ENCODE data around the gene RHO.

Gene RHO

DNA sequence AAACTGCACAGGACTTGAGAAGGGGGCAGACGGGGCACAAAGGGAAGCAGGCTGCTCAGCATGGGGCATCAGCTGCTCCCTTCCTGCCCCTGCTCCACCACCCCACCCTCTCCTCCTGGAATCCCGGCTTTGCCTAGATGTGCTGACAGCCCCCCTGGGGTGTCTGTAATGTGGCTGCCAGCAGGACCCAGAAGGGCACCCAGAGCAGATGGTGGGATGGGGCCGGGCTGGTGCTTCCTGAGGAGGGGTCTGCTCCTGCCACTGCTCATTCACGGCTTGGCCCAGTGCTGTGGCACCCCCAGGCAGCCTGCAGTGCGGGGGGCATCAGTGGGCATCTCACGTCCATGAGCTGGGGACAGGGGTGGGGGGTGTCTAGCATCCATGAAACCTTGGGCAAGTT lies 24.7 kb downstream of the RHO start:
- no peak overlapping the region for H3K4me3 ChIP-seq (ENCODE audit: low read length)
- TF ChIP-seq, protein P1, sequence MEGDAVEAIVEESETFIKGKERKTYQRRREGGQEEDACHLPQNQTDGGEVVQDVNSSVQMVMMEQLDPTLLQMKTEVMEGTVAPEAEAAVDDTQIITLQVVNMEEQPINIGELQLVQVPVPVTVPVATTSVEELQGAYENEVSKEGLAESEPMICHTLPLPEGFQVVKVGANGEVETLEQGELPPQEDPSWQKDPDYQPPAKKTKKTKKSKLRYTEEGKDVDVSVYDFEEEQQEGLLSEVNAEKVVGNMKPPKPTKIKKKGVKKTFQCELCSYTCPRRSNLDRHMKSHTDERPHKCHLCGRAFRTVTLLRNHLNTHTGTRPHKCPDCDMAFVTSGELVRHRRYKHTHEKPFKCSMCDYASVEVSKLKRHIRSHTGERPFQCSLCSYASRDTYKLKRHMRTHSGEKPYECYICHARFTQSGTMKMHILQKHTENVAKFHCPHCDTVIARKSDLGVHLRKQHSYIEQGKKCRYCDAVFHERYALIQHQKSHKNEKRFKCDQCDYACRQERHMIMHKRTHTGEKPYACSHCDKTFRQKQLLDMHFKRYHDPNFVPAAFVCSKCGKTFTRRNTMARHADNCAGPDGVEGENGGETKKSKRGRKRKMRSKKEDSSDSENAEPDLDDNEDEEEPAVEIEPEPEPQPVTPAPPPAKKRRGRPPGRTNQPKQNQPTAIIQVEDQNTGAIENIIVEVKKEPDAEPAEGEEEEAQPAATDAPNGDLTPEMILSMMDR (IDR thresholded peaks at IDR 0.05; ENCODE audit: insufficient read depth, low read depth, low read length, missing control alignments): no peak
- no peak for DNase-seq (ENCODE audit: low read depth)

DNA sequence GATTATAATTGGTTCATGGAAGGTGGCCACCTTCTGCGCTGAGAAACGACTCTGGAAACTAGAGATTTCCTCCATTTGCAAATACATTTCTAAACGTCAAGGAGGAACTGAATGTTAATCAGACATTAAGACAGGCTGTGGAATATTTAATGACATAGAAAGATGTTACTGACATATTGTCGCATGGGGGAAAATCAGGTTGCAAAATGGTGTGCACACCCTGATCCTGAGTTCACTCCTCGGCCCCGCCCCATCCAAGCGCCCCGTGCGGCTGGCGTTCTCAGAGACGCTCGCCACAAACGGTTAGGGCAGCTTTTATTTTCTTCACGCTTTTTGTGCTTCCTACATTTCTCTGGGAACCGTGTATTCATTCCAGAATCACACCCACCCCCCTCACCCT lies 25.3 kb downstream of the RHO start:
- no peak for DNase-seq (ENCODE audit: low read depth)
- TF ChIP-seq, protein P1 (IDR thresholded peaks at IDR 0.05; ENCODE audit: insufficient read depth, low read depth, low read length, missing control alignments): no peak
- no peak overlapping the region for H3K4me3 ChIP-seq (ENCODE audit: low read length)

DNA sequence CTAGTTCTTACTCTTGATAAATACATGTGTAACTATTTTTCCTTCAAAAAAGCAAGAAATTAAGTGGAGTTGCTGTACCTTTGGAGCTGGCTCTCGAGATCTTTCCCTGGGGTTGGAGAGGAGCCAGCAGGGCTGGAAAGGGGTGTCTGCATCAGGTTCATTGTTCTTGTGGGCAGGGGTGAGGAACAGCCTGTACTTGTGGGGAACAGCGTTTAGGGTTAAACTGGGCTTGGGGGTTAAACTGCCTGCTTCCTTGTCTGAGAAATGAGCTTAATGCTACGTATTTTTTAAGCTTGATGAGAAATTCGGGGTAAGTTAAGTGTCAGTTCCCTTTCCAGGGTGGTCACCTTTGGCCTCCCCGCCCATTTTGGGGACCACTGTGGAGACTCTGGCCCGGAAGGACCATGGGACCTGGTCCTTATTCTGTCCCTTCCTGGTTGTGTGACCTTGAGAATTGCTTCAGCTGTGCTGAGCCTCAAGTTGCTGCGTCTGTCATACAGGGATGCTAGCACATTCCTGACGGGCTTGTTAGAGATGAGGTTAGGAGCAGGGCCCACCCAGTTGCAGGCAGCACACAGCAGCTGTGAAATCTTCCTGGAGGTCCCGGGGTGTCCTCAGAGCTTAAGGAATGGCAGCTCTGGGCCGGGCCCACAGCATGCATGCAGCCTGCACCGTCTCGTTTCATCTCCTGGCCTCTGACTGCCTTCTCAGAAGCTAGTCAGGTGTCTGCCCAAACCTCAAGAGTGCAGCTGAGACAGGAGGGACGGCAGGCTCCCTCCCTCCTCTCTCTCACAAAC lies 26.1 kb downstream of the RHO start:
- TF ChIP-seq, protein P1 (IDR thresholded peaks at IDR 0.05; ENCODE audit: insufficient read depth, low read depth, low read length, missing control alignments): no peak
- no peak overlapping the region for H3K4me3 ChIP-seq (ENCODE audit: low read length)
- no peak for DNase-seq (ENCODE audit: low read depth)

DNA sequence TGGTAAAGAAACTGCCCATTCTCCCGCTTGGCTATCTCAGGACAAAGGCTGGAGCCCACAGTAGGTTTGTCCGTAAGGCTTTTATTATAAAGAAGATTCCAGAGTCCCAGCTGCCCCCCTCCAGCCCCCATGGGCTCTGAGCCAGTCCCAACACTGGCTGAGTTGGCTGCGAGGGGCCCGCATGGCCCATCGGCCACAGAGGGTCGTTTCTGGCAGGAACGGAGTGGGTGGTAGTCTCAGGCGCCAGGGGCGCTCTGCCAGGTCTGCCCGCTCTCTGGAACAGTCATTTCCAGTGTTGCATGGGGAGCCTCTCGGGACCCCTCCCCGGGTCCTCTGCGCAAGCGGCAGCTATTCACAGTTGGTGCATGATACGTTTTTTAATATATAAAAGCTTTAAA lies 26.7 kb downstream of the RHO start:
- H3K4me3 ChIP-seq (ENCODE audit: low read length): no peak overlapping the region
- DNase-seq (ENCODE audit: low read depth): no peak
- TF ChIP-seq, protein P1 (IDR thresholded peaks at IDR 0.05; ENCODE audit: insufficient read depth, low read depth, low read length, missing control alignments): no peak

DNA sequence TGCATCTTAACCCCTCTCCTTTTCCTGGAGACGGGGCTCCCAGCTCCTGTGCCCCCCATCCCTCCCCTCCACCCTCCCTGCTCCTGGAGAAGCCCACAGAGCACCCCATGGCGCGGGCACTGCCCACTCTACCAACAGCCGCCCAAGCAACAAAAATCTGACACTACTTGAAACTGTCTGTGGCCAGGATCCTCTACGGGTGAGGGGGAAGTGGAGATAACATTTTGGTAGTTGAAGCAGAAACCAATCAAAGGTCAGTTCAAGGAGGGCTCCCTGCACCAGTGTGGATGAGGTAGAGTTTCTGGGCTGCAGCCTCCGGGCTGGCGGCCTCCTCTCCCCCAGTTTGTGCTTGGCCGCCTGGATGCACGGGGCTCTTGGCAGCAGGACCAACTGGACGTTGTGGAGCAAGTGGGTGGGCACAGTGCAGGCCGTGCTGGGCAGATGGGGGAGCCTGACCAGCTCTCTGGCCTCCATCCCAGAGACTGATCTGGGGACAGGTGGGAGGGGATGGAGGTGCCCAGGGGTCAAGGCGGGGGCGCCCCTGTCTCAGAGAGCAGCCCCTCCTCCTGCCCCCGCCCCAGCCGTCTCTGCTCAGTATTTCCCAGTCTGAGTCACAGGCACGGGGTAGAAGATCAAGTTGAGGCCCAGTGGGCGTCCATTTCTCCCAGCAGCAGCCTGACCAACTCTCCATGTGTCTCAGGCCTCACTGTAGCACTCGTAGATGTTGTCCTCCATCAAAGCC lies 27.3 kb downstream of the RHO start:
- DNase-seq (ENCODE audit: low read depth): no peak
- no peak overlapping the region for H3K4me3 ChIP-seq (ENCODE audit: low read length)
- TF ChIP-seq, protein P1 (IDR thresholded peaks at IDR 0.05; ENCODE audit: insufficient read depth, low read depth, low read length, missing control alignments): no peak

DNA sequence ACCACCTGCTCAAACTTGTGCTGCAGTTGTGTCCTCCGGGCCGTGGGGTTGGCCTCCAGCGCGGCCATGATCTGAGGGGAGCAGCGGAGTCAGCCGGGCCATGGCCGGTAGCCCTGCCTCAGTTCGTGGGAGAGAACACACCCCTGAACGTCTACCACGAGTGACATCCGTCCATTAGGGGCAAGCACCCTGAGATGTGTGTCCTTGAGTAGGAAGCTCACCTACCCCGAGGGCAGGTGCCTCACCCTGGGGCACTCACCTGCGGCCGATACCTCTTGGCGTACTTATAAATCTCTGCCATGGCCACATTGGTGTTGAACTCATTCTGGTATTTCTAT lies 27.9 kb downstream of the RHO start:
- TF ChIP-seq, protein P1 (IDR thresholded peaks at IDR 0.05; ENCODE audit: insufficient read depth, low read depth, low read length, missing control alignments): no peak

More for the DNA sequence above, 27.9 kb downstream of the RHO start:
- no peak for DNase-seq (ENCODE audit: low read depth)
- H3K4me3 ChIP-seq (ENCODE audit: low read length): no peak overlapping the region
